ENCODE measurements around the gene B3GNT3. TPM values are rescaled to one million over a fixed set of nuclear protein-coding genes. Genes with fewer than 3 reads are reported as not detected.
"Not testable (repeated sequence)": the region's sequence is repeated elsewhere in the genome, so short reads cannot be mapped to it uniquely, and the experiment has no call there.

Gene B3GNT3
- total RNA-seq, 2 donors from 2014 or later, result 2.0 to 6.0 TPM

DNA sequence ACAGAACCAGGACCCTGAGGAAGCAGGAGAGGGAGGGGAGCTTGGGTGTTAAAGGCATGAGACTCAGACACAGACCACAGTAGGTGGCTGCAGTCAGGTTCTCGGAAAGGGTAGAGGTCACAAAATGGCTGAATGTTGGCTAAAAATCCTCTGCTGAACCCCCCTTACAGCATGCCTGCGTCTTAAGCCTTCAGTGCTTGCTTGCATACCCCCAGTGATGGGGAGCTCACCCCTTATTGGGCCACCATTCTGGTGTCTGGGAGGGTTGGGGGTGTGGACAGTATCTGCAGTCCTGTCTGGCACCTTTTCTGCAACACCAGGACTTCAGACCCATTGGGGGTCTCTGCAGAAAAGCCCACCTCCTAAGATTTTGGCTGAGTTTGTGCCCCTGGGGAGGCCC lies 14.2 kb upstream of the B3GNT3 start:
- ATAC-seq (no peak), DNase-seq (no peak)
- no peak overlapping the region for H3K27ac ChIP-seq
- TF ChIP-seq, protein P1, sequence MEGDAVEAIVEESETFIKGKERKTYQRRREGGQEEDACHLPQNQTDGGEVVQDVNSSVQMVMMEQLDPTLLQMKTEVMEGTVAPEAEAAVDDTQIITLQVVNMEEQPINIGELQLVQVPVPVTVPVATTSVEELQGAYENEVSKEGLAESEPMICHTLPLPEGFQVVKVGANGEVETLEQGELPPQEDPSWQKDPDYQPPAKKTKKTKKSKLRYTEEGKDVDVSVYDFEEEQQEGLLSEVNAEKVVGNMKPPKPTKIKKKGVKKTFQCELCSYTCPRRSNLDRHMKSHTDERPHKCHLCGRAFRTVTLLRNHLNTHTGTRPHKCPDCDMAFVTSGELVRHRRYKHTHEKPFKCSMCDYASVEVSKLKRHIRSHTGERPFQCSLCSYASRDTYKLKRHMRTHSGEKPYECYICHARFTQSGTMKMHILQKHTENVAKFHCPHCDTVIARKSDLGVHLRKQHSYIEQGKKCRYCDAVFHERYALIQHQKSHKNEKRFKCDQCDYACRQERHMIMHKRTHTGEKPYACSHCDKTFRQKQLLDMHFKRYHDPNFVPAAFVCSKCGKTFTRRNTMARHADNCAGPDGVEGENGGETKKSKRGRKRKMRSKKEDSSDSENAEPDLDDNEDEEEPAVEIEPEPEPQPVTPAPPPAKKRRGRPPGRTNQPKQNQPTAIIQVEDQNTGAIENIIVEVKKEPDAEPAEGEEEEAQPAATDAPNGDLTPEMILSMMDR (IDR thresholded peaks at IDR 0.05), result no peak
- TF ChIP-seq POLR2A (IDR thresholded peaks at IDR 0.05), result no peak
- no peaks in the 10 kb centered on the region for H3K36me3 ChIP-seq (replicated peaks in 1 of 2; ENCODE audit: insufficient read depth in 1 of 2, low read depth in 2 of 2)
- H3K27me3 ChIP-seq, result no peaks in the 10 kb centered on the region
- no peaks in the 10 kb centered on the region for H3K9me3 ChIP-seq
- WGBS, 2 donors, result 72 to 81% methylated on average over 2 of the region's 2 CpGs
- intact Hi-C loops (cut with DNase I), result loop anchor here (10.0 kb wide), 1 partner anchor 74 kb away; the partner anchor contains the start of gene RPL18A
- H3K4me3 ChIP-seq, result no peak overlapping the region
- peaks cover 6% of the 10 kb centered on the region for H3K4me1 ChIP-seq

DNA sequence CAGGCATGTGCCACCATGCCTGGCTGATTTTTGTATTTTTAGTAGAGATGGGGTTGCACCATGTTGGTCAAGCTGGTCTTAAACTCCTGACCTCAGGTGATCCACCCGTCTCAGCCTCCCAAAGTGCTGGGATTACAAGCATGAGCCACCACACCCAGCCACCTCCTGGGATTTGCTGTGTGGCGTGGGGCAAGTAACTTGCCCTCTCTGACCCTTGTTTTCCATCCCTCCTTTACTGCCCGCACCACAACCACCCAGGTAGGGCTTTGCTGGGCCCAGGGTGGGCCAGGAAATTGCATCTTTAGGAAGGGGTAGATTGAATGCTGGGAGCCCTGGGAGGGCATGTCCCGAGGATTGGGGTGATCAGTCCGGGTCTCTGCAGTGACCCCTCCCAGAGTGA lies 11.2 kb upstream of the B3GNT3 start:
- H3K27me3 ChIP-seq; H3K4me1 ChIP-seq; H3K36me3 ChIP-seq (replicated peaks in 1 of 2; ENCODE audit: insufficient read depth in 1 of 2, low read depth in 2 of 2); H3K9me3 ChIP-seq; H3K4me3 ChIP-seq; H3K27ac ChIP-seq; DNase-seq; ATAC-seq: not testable (repeated sequence)
- intact Hi-C loops (cut with DNase I), result loop anchor here (10.0 kb wide), 1 partner anchor 71 kb away; the partner anchor contains the start of gene RPL18A
- 50 to 61% methylated on average over 5 of the region's 5 CpGs for WGBS, 2 donors

DNA sequence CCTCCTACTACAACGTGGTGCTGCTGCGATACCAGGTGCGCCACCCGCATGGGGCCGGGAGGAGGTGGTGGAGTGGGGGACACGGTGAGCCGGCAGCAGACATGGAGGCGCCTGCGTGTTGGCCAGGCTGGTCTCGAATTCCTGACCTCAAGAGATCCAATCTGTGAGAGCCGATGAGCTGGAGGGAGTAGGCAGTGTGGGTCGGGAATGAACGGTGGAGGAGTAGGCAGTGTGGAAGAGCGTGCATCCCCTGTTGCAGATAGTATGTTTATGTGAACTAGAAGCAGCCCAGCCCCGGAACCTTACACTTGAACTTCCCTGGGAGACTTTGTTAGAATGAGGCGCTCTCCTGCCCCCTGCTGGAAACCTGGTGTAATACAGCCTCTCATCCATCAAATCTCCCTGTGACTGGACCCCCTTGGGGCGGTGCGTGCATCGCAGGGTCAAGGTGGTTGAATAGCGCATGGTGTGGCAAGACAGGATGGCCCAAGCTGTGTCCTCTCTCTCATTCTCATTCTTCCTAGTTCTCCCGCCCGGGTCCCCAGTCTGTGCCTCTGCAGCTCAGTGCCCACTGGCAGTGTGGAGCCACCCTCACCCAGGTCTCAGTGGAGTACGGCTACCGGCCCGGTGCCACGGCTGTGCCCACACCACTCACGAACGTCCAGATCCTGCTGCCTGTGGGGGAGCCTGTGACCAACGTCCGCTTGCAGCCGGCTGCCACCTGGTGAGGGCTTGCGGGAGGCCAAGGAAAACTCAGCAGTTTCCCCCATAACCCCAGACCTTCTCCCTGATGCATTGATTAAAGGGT lies 10.5 kb upstream of the B3GNT3 start:
- 28 to 38% methylated on average over 19 to 32 of the region's 32 CpGs for WGBS, 2 donors
- DNase-seq (peak; percentile 66 to 73 (median 70)), ATAC-seq (peak; percentile 63)
- no peak overlapping the region for H3K27ac ChIP-seq
- intact Hi-C loops (cut with DNase I), result loop anchor here (10.0 kb wide), 1 partner anchor 70 kb away; the partner anchor contains the start of gene RPL18A
- H3K4me3 ChIP-seq, result no peak overlapping the region
- H3K9me3 ChIP-seq, result no peaks in the 10 kb centered on the region
- H3K4me1 ChIP-seq, result no peaks in the 10 kb centered on the region
- TF ChIP-seq, protein P1 (IDR thresholded peaks at IDR 0.05), result peak; percentile 41 to 76 (median 65)
- no peak for TF ChIP-seq POLR2A (IDR thresholded peaks at IDR 0.05)
- H3K27me3 ChIP-seq, result no peaks in the 10 kb centered on the region
- no peaks in the 10 kb centered on the region for H3K36me3 ChIP-seq (replicated peaks in 1 of 2; ENCODE audit: insufficient read depth in 1 of 2, low read depth in 2 of 2)

DNA sequence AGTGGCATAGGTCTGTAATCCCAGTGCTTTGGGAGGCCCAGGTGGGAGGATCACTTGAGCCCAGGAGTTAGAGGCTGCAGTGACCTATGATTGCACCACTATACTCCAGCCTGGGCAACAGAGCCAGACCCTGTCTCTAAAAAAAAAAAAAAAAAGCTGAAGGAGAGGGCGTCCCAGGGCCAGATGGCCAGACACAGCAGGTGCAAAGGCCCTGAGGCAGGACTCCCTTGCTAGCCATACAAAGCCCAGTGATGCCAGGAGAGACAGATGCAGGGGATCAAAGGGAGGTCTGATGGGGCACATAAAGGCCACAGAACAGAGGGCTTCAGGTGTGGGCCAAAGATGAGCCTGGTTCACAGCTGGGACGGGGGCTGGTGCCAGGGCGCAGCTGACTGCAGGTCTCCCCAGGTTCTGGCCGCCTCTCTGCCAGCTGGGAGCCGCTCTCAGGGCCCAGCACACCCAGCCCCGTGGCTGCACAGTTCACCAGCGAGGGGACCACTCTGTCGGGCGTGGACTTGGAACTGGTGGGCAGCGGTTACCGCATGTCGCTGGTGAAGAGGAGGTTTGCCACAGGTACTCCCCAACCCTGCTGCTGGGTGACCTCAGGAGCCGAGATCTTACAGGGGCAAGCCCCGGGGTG lies 7.5 kb upstream of the B3GNT3 start:
- no peaks in the 10 kb centered on the region for H3K27me3 ChIP-seq
- ATAC-seq (no peak), DNase-seq (no peak)
- no peak overlapping the region for H3K4me3 ChIP-seq
- no peak overlapping the region for H3K27ac ChIP-seq
- TF ChIP-seq POLR2A (IDR thresholded peaks at IDR 0.05), result no peak
- TF ChIP-seq, protein P1 (IDR thresholded peaks at IDR 0.05), result no peak
- intact Hi-C loops (cut with DNase I), result loop anchor here (10.0 kb wide), 1 partner anchor 67 kb away; the partner anchor contains the start of gene RPL18A
- H3K9me3 ChIP-seq, result no peaks in the 10 kb centered on the region
- WGBS, 2 donors, result 77 to 94% methylated on average over 6 to 12 of the region's 14 CpGs
- H3K36me3 ChIP-seq (replicated peaks in 1 of 2; ENCODE audit: insufficient read depth in 1 of 2, low read depth in 2 of 2), result no peaks in the 10 kb centered on the region
- peaks cover 22% of the 10 kb centered on the region for H3K4me1 ChIP-seq

DNA sequence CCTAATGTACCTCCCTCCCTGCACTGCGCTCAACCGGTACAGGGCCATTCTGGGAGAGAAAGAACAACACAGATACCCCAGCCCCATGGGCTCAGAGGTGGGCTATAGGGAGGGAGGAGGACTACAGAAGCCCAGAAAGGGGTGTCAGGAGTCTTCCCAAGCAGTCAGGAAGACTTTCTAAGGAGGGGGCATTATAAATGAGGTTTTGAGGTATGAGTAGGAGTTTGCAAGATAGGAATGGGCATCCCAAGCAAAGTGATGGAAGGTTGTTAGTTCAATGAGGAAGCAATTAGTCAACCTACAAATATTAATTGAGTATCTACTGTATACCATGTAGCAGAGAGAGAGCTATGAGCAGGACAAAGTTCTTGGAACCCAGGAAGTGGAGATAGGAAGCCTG lies 6.3 kb upstream of the B3GNT3 start:
- TF ChIP-seq, protein P1 (IDR thresholded peaks at IDR 0.05), result no peak
- TF ChIP-seq POLR2A (IDR thresholded peaks at IDR 0.05), result no peak
- Histone ChIP-seq H3K4me3 (no peak overlapping the region), H3K4me1 (peaks cover 22% of the 10 kb centered on the region), H3K9me3 (no peaks in the 10 kb centered on the region), H3K27me3 (no peaks in the 10 kb centered on the region), H3K36me3 (replicated peaks in 1 of 2; ENCODE audit: insufficient read depth in 1 of 2, low read depth in 2 of 2) (no peaks in the 10 kb centered on the region), H3K27ac (no peak overlapping the region)
- ATAC-seq, result no peak
- no peak for DNase-seq
- intact Hi-C loops (cut with DNase I), result loop anchor here (10.0 kb wide), 1 partner anchor 66 kb away; the partner anchor contains the start of gene RPL18A
- WGBS, 2 donors, result 81 to 91% methylated on average over 2 of the region's 2 CpGs
